Endothelial cell of umbilical vein (primary cell): ENCODE data around the gene SCYGR7. TPM values are rescaled to one million over a fixed set of nuclear protein-coding genes. Genes with fewer than 3 reads are reported as not detected.

Experiments used
- BruUV-seq: library from RNA; stranded (reverse); fragments of 400-500 nt; replicated peaks from 2 replicates; lab custom pipeline; 2021; lab: Mats Ljungman, UMichigan
- CTCF ChIA-PET: fragments of 300-600, 350-600 bp; sonication (Branson Sonifier 250); formaldehyde crosslinking; loops from one replicate; lab custom pipeline; 2021; ENCODE audit warnings: antibody characterized with exemption, inconsistent platforms; lab: Charles Lee
- POLR2A ChIA-PET: fragments of 300-600, 350-600 bp; sonication (Branson Sonifier 250); formaldehyde crosslinking; loops from one replicate; lab custom pipeline; 2021; ENCODE audit warnings: antibody characterized with exemption, inconsistent platforms; lab: Charles Lee
- DNase-seq: peaks from one replicate; pipeline ENCODE4 v3.0.0-alpha.2; 2011; ENCODE audit warnings: low read depth, low spot score
- FAIRE-seq: peaks from 2 replicates; lab custom pipeline; 2011; peaks lifted over from hg19 to GRCh38; lab: Jason Lieb, UNC
- H2AFZ ChIP-seq: 2 replicates; pipeline ENCODE4 v1.6.0; 2012; ENCODE audit warnings: low read depth, low read length, control low read depth, inconsistent platforms
- H3K27ac ChIP-seq: 2 replicates; pipeline ENCODE4 v1.5.1; 2011; ENCODE audit warnings: low read depth, mild to moderate bottlenecking, control low read depth, low read length, moderate library complexity; ENCODE audit not compliant: insufficient read depth
- H3K27me3 ChIP-seq, 2 experiments: 2 replicates each; pipeline versions ENCODE4 v1.6.0 to v1.6.1; 2011; ENCODE audit warnings: low read length in 2 of 2, mixed read lengths in 1 of 2; ENCODE audit not compliant: control insufficient read depth in 2 of 2, insufficient read depth in 2 of 2
- H3K36me3 ChIP-seq, 2 experiments: 2 replicates in 1 of 2; 3 replicates in 1 of 2; pipeline ENCODE4 v1.5.1; 2011; ENCODE audit warnings: low read length in 2 of 2, mild to moderate bottlenecking in 1 of 2, moderate library complexity in 1 of 2; ENCODE audit not compliant: control insufficient read depth in 2 of 2, insufficient read depth in 2 of 2; ENCODE audit errors: extremely low read depth in 1 of 2
- H3K4me1 ChIP-seq: 3 replicates; pipeline ENCODE4 v1.5.1; 2011; ENCODE audit warnings: mild to moderate bottlenecking, low read length; ENCODE audit not compliant: control insufficient read depth, insufficient read depth; ENCODE audit errors: extremely low read depth
- H3K4me2 ChIP-seq: 2 replicates; pipeline ENCODE4 v1.6.1; 2011; ENCODE audit warnings: low read length, control low read depth, mixed read lengths; ENCODE audit not compliant: insufficient read depth
- H3K4me3 ChIP-seq, 3 experiments: fragments of 200-600 bp in 1 of 3; sonication (generic), shearing (Covaris generic) in 1 of 3; replicated peaks in 1 of 3; 2 replicates each; pipeline ENCODE4 v1.5.1; 2011 to 2016; ENCODE audit warnings: control low read depth in 3 of 3, low read length in 3 of 3, mild to moderate bottlenecking in 2 of 3, inconsistent platforms in 1 of 3, low read depth in 1 of 3, moderate library complexity in 1 of 3; ENCODE audit not compliant: insufficient read depth in 1 of 3
- H3K79me2 ChIP-seq: 2 replicates; pipeline ENCODE4 v1.6.0; 2012; ENCODE audit warnings: low read length, inconsistent platforms; ENCODE audit not compliant: control insufficient read depth, insufficient read depth
- H3K9ac ChIP-seq: replicated peaks from 2 replicates; pipeline ENCODE3; 2011; ENCODE audit warnings: low read length, control low read depth; ENCODE audit not compliant: insufficient read depth; ENCODE audit errors: extremely low read depth
- H3K9me1 ChIP-seq: replicated peaks from 3 replicates; pipeline ENCODE4 v1.6.0; 2011; ENCODE audit warnings: mild to moderate bottlenecking, low read length; ENCODE audit not compliant: control insufficient read depth, insufficient read depth; ENCODE audit errors: extremely low read depth
- H3K9me3 ChIP-seq: replicated peaks from 2 replicates; pipeline ENCODE4 v1.5.1; 2012; ENCODE audit warnings: low read length, inconsistent platforms; ENCODE audit not compliant: control insufficient read depth, insufficient read depth
- H4K20me1 ChIP-seq: replicated peaks from 2 replicates; pipeline ENCODE3; 2011; ENCODE audit warnings: mild to moderate bottlenecking, low read length; ENCODE audit not compliant: control insufficient read depth, insufficient read depth; ENCODE audit errors: extremely low read depth
- EZH2 ChIP-seq: IDR thresholded peaks from 2 replicates; pipeline ENCODE4 v1.6.1; 2012; ENCODE audit warnings: borderline replicate concordance, low read depth, mild to moderate bottlenecking, moderate library complexity, low read length, inconsistent platforms; ENCODE audit not compliant: severe bottlenecking
- FOS ChIP-seq: IDR thresholded peaks from 2 replicates; pipeline ENCODE4 v1.6.1; 2011; ENCODE audit warnings: mild to moderate bottlenecking, low read length, moderate library complexity, borderline replicate concordance; ENCODE audit not compliant: insufficient read depth
- GATA2 ChIP-seq: IDR thresholded peaks from 2 replicates; pipeline ENCODE4 v1.7.0; 2011; ENCODE audit warnings: low read depth, mild to moderate bottlenecking, moderate library complexity, mixed read lengths, low read length; ENCODE audit not compliant: insufficient read length, insufficient read depth
- JUN ChIP-seq: IDR thresholded peaks from 2 replicates; pipeline ENCODE4 v1.6.1; 2011; ENCODE audit warnings: borderline replicate concordance, low read depth; ENCODE audit not compliant: insufficient read length, insufficient read depth
- MYC ChIP-seq: IDR thresholded peaks from one replicate; pipeline ENCODE4 v1.6.1; 2011; ENCODE audit warnings: mild to moderate bottlenecking, low read depth, low read length
- POLR2A ChIP-seq: IDR thresholded peaks from 2 replicates; pipeline ENCODE4 v1.6.1; 2012; ENCODE audit warnings: low read depth, mild to moderate bottlenecking, control low read depth, low read length
- POLR2AphosphoS5 ChIP-seq: IDR thresholded peaks from 2 replicates; pipeline ENCODE4 v1.6.1; 2012; ENCODE audit warnings: low read depth, mild to moderate bottlenecking, control low read depth, low read length, moderate library complexity; ENCODE audit not compliant: insufficient read depth
- dilution Hi-C: fragments of 300-500 bp; cut with MboI; formaldehyde crosslinking; loops from one replicate; pipeline ENCODE4 v1.15.0; 2019; ENCODE audit warnings: low sequenced_read_pairs; ENCODE audit not compliant: extremely low pct_ligation_motif_present
- intact Hi-C: fragments of 100-400 bp; cut with micrococcal nuclease; formaldehyde crosslinking; loops from one replicate; pipeline ENCODE4 v1.10.0; 2022
- polyA plus RNA-seq, 4 experiments: library from polyadenylated mRNA; depleted of rRNA in 3 of 4; stranded (reverse) in 3 of 4; unstranded in 1 of 4; fragments of >200 nt; gene quantifications; 2 replicates each; pipeline versions ENCODE4 v1.2.1 to v1.2.3, GENCODE V29; 2011 to 2012; ENCODE audit warnings: missing spikeins in 1 of 4
- total RNA-seq: library from RNA; stranded (reverse); gene quantifications from 2 replicates; pipeline ENCODE4 v1.2.3, GENCODE V29; 2021
- TF ChIP-seq, protein P1 (sequence below): IDR thresholded peaks from 2 replicates; pipeline ENCODE4 v1.6.1; 2011; ENCODE audit not compliant: insufficient read depth, insufficient read length
- TF ChIP-seq, protein P2 (sequence below), 2 donors: IDR thresholded peaks; 1 replicate in 1 of 2; 2 replicates in 1 of 2; pipeline ENCODE4 v1.5.1; 2011; ENCODE audit warnings: low read length in 2 of 2, mild to moderate bottlenecking in 2 of 2, moderate library complexity in 2 of 2, control low read depth in 1 of 2, inconsistent platforms in 1 of 2, low read depth in 1 of 2; ENCODE audit not compliant: insufficient read depth in 1 of 2; ENCODE audit errors: extremely low read depth in 1 of 2

Gene SCYGR7
- total and polyA plus RNA-seq, 2 donors (not counting 3 experiments of a cell fraction or from before 2014, with no cell fraction given) = not detected

DNA sequence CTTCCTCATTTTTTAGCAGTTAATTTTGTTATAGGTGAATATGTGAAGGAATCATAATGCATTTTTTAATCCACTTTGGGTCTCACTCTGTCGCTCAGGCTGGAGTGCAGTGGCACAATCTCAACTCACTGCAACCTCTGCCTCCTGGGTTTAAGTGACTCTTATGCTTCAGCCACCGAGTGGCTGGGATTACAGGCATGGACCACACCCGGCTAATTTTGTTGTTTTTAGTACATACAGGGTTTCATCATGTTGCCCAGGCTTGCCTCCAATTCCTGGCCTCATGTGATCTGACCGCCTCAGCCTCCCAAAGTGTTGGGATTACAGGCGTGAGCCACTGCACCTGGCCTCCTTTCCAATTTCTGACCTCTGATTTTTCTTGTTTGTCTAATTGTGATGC is 43.9 kb upstream of the SCYGR7 start:
- ChIA-PET POLR2A (no interaction called here), CTCF (no interaction called here)
- H3K79me2 ChIP-seq = no peaks in the 10 kb centered on the region
- no peaks in the 10 kb centered on the region for H3K36me3 ChIP-seq
- dilution Hi-C loops = no loop called here
- no peaks in the 10 kb centered on the region for H3K27me3 ChIP-seq
- H3K9ac ChIP-seq = no peak overlapping the region
- H2AFZ ChIP-seq = no peak overlapping the region
- intact Hi-C loops = no loop called here
- FAIRE-seq (no peak), DNase-seq (no peak)
- no peak overlapping the region for H3K27ac ChIP-seq
- no peak overlapping the region for H3K4me3 ChIP-seq
- H3K9me1 ChIP-seq = no peaks in the 10 kb centered on the region
- no peaks in the 10 kb centered on the region for H3K9me3 ChIP-seq
- no peak for TF ChIP-seq POLR2AphosphoS5
- TF ChIP-seq JUN = no peak
- TF ChIP-seq EZH2 = no peak
- TF ChIP-seq POLR2A = no peak
- TF ChIP-seq MYC = no peak
- TF ChIP-seq, protein P1, sequence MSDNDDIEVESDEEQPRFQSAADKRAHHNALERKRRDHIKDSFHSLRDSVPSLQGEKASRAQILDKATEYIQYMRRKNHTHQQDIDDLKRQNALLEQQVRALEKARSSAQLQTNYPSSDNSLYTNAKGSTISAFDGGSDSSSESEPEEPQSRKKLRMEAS = no peak
- no peak for TF ChIP-seq GATA2
- TF ChIP-seq, protein P2, sequence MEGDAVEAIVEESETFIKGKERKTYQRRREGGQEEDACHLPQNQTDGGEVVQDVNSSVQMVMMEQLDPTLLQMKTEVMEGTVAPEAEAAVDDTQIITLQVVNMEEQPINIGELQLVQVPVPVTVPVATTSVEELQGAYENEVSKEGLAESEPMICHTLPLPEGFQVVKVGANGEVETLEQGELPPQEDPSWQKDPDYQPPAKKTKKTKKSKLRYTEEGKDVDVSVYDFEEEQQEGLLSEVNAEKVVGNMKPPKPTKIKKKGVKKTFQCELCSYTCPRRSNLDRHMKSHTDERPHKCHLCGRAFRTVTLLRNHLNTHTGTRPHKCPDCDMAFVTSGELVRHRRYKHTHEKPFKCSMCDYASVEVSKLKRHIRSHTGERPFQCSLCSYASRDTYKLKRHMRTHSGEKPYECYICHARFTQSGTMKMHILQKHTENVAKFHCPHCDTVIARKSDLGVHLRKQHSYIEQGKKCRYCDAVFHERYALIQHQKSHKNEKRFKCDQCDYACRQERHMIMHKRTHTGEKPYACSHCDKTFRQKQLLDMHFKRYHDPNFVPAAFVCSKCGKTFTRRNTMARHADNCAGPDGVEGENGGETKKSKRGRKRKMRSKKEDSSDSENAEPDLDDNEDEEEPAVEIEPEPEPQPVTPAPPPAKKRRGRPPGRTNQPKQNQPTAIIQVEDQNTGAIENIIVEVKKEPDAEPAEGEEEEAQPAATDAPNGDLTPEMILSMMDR (IDR thresholded peaks at IDR 0.05; ENCODE audit: extremely low read depth in 1 of 2, insufficient read depth in 1 of 2, low read depth in 1 of 2, low read length in 2 of 2) = no peak
- no peak for TF ChIP-seq FOS
- BruUV-seq = no TSS peak
- H3K4me1 ChIP-seq = no peaks in the 10 kb centered on the region
- no peak overlapping the region for H3K4me2 ChIP-seq
- no peaks in the 10 kb centered on the region for H4K20me1 ChIP-seq
